B cell (primary cell): ENCODE data around the gene RIPOR3. TPM values are rescaled to one million over a fixed set of nuclear protein-coding genes. Genes with fewer than 3 reads are reported as not detected.

Experiments used
- ATAC-seq: fragments of 200-7000 bp; cut with Tn5 transposase; one replicate; pipeline ENCODE4 v1.10.0; 2021; ENCODE audit warnings: low read depth, mild to moderate bottlenecking, moderate number of reproducible peaks, moderate library complexity
- CTCF ChIA-PET: fragments of 350-600 bp; sonication (Branson Sonifier 250); formaldehyde crosslinking; loops from one replicate; lab custom pipeline; 2021; ENCODE audit warnings: antibody characterized with exemption, inconsistent platforms; lab: Charles Lee
- POLR2A ChIA-PET: fragments of 350-600 bp; sonication (Branson Sonifier 250); formaldehyde crosslinking; loops from one replicate; lab custom pipeline; 2021; ENCODE audit warnings: antibody characterized with exemption; lab: Charles Lee
- DNase-seq: peaks from one replicate; pipeline ENCODE4 v3.0.0; 2013
- H2AFZ ChIP-seq: 2 replicates; pipeline ENCODE4 v1.6.1; 2012; ENCODE audit warnings: mild to moderate bottlenecking, low read depth, low read length; ENCODE audit not compliant: insufficient read depth, poor library complexity, severe bottlenecking
- H3K27ac ChIP-seq, 2 donors: 1 replicate in 1 of 2; 2 replicates in 1 of 2; pipeline ENCODE4 v1.5.1; 2012 to 2013; ENCODE audit warnings: low read length in 2 of 2, mild to moderate bottlenecking in 2 of 2, moderate library complexity in 1 of 2
- H3K27me3 ChIP-seq, 4 experiments: fragments of 200-600 bp in 1 of 4; sonication (generic) in 1 of 4; replicated peaks in 1 of 4; 1 replicate in 2 of 4; 2 replicates in 2 of 4; pipeline versions ENCODE4 v1.6.1 to v1.7.0; 2013 to 2016; ENCODE audit warnings: low read length in 3 of 4, mild to moderate bottlenecking in 2 of 4, mixed read lengths in 1 of 4, moderate library complexity in 1 of 4; ENCODE audit not compliant: insufficient read depth in 4 of 4, control insufficient read depth in 3 of 4; ENCODE audit errors: control extremely low read depth in 1 of 4
- H3K36me3 ChIP-seq, 2 experiments: replicated peaks in 1 of 2; 1 replicate in 1 of 2; 2 replicates in 1 of 2; pipeline versions ENCODE4 v1.6.1 to v1.7.1; 2013; ENCODE audit warnings: low read length in 1 of 2; ENCODE audit not compliant: insufficient read depth in 2 of 2, control insufficient read depth in 1 of 2; ENCODE audit errors: control extremely low read depth in 1 of 2, extremely low read depth in 1 of 2
- H3K4me1 ChIP-seq, 2 donors: fragments of 200-600 bp in 1 of 2; sonication (generic) in 1 of 2; 1 replicate in 1 of 2; 2 replicates in 1 of 2; pipeline versions ENCODE4 v1.5.1 to v1.6.1; 2013 to 2017; ENCODE audit warnings: low read length in 2 of 2; ENCODE audit not compliant: control insufficient read depth in 2 of 2, insufficient read depth in 2 of 2
- H3K4me2 ChIP-seq: replicated peaks from 2 replicates; pipeline ENCODE3; 2012; ENCODE audit warnings: mild to moderate bottlenecking, low read depth, low read length; ENCODE audit not compliant: poor library complexity, severe bottlenecking
- H3K4me3 ChIP-seq, 5 experiments: fragments of 200-600 bp in 1 of 5; sonication (generic) in 1 of 5; 1 replicate in 3 of 5; 2 replicates in 2 of 5; pipeline versions ENCODE4 v1.5.1 to v1.7.0; 2011 to 2016; ENCODE audit warnings: low read length in 4 of 5, mild to moderate bottlenecking in 4 of 5, low read depth in 2 of 5, control low read depth in 1 of 5, moderate library complexity in 1 of 5; ENCODE audit not compliant: insufficient read depth in 1 of 5; ENCODE audit errors: control extremely low read depth in 1 of 5, extremely low read depth in 1 of 5
- H3K79me2 ChIP-seq: fragments of 200-600 bp; sonication (generic); one replicate; pipeline ENCODE4 v1.6.0; 2016; ENCODE audit warnings: low read length; ENCODE audit not compliant: control insufficient read depth, insufficient read depth
- H3K9ac ChIP-seq: fragments of 200-600 bp; sonication (generic); 2 replicates; pipeline ENCODE4 v1.6.1; 2017; ENCODE audit warnings: mild to moderate bottlenecking, low read length, moderate library complexity
- H3K9me3 ChIP-seq, 3 donors: one replicate each; pipeline versions ENCODE4 v1.6.1 to v1.7.1; 2013; ENCODE audit warnings: low read length in 2 of 3; ENCODE audit not compliant: control insufficient read depth in 2 of 3, insufficient read depth in 1 of 3; ENCODE audit errors: control extremely low read depth in 1 of 3
- H4K20me1 ChIP-seq: 2 replicates; pipeline ENCODE4 v1.6.0; 2012; ENCODE audit warnings: mild to moderate bottlenecking, low read length; ENCODE audit not compliant: insufficient read depth, control insufficient read depth, poor library complexity, severe bottlenecking
- H3K27ac Mint-ChIP-seq: one replicate; pipeline ENCODE4 v1.8.0; 2021; ENCODE audit warnings: mixed read lengths
- H3K27me3 Mint-ChIP-seq: one replicate; pipeline ENCODE4 v1.8.0; 2021; ENCODE audit warnings: mixed read lengths
- H3K4me1 Mint-ChIP-seq: one replicate; pipeline ENCODE4 v1.8.0; 2021; ENCODE audit warnings: mixed read lengths
- H3K4me3 Mint-ChIP-seq: one replicate; pipeline ENCODE4 v1.8.0; 2021; ENCODE audit warnings: mixed read lengths
- H3K9me3 Mint-ChIP-seq: one replicate; pipeline ENCODE4 v1.8.0; 2022; ENCODE audit warnings: mixed read lengths; ENCODE audit not compliant: insufficient read depth
- CTCF ChIP-seq: fragments of 200-600 bp; IDR thresholded peaks from one replicate; pipeline ENCODE4 v1.8.0; 2022; ENCODE audit warnings: antibody characterized with exemption, mild to moderate bottlenecking
- EZH2 ChIP-seq: IDR thresholded peaks from 2 replicates; pipeline ENCODE4 v1.6.1; 2012; ENCODE audit warnings: borderline replicate concordance, low read depth, mild to moderate bottlenecking, moderate library complexity, low read length; ENCODE audit not compliant: insufficient read depth, poor library complexity, severe bottlenecking
- WGBS: methylation state at CpG from one replicate; pipeline ENCODE4 v1.1.5; 2013; ENCODE audit warnings: missing lambda C conversion rate; ENCODE audit not compliant: insufficient coverage; 5-methylcytosine and 5-hydroxymethylcytosine counted together
- intact Hi-C: fragments of 100-400 bp; cut with micrococcal nuclease; formaldehyde crosslinking; loops from one replicate; pipeline ENCODE4 v1.10.0; 2022
- polyA plus RNA-seq: library from polyadenylated mRNA; depleted of rRNA; stranded (reverse); fragments of >200 nt; gene quantifications from 2 replicates; pipeline ENCODE4 v1.2.3, GENCODE V29; 2012
- total RNA-seq, 2 donors: library from RNA; stranded (reverse); fragments of 120-200 nt in 1 of 2; gene quantifications; 1 replicate in 1 of 2; 2 replicates in 1 of 2; pipeline versions ENCODE4 v1.2.3 to v1.2.4, GENCODE V29; 2013 to 2022

Gene RIPOR3
- total and polyA plus RNA-seq, 2 donors (not counting 1 experiment from before 2014, with no cell fraction given), result 0.09 to 0.27 TPM

GRCh38 chr20:50546729-50547314 is 144.5 kb downstream of the RIPOR3 start:
- TF ChIP-seq CTCF (no peak), EZH2 (no peak)
- H2AFZ ChIP-seq, result no peak overlapping the region
- peak; percentile 70 for DNase-seq
- H3K4me1 ChIP-seq, result peaks cover 93 to 96% of the 10 kb centered on the region in 2 donors
- CTCF ChIA-PET, result interaction anchor here (1.0 to 8.8 kb wide), 11 partner anchors 9 to 82 kb away, joined by 3 to 79 read pairs (median 4); partner anchors contain the start of gene PTPN1
- H3K9me3 ChIP-seq, result no peaks in the 10 kb centered on the region
- peak overlapping the region; percentile 74 for H3K4me2 ChIP-seq
- peak overlapping the region; percentile 48 to 83 for H3K27ac ChIP-seq
- H3K36me3 ChIP-seq, result peaks cover 3 to 6% of the 10 kb centered on the region in 2 experiments
- H3K27ac Mint-ChIP-seq, result peak overlapping the region; percentile 93
- intact Hi-C loops, result loop anchor here (1.0 to 10.0 kb wide), 3 partner anchors 18 to 268 kb away; no protein-coding TSS in a partner anchor
- H3K4me3 ChIP-seq, result peak overlapping the region in 4 of 5 experiments; percentile 2 to 39 (median 20)
- H3K9me3 Mint-ChIP-seq, result no peaks in the 10 kb centered on the region
- peaks cover 6% of the 10 kb centered on the region for H4K20me1 ChIP-seq
- peak overlapping the region; percentile 45 for H3K9ac ChIP-seq
- WGBS, result 0% methylated on average over 1 of the region's 5 CpGs
- no peaks in the 10 kb centered on the region for H3K27me3 Mint-ChIP-seq
- H3K4me3 Mint-ChIP-seq, result peak overlapping the region; percentile 88
- H3K27me3 ChIP-seq, result no peaks in the 10 kb centered on the region
- POLR2A ChIA-PET, result interaction anchor here (0.9 to 1.0 kb wide), 2 partner anchors 9 to 27 kb away, joined by 4 to 6 read pairs; no protein-coding TSS in a partner anchor
- peaks cover 99% of the 10 kb centered on the region for H3K79me2 ChIP-seq
- ATAC-seq, result peak; percentile 78
- peaks cover 68% of the 10 kb centered on the region for H3K4me1 Mint-ChIP-seq

- no peaks in the 10 kb centered on the region for H3K27me3 Mint-ChIP-seq
- peaks cover 93 to 96% of the 10 kb centered on the region in 2 donors for H3K4me1 ChIP-seq
Observed at GRCh38 chr20:50545126-50545525, 146.2 kb downstream of the RIPOR3 start.

More at GRCh38 chr20:50545126-50545525, 146.2 kb downstream of the RIPOR3 start:
- no peaks in the 10 kb centered on the region for H3K9me3 Mint-ChIP-seq
- peak overlapping the region; percentile 93 for H3K27ac Mint-ChIP-seq
- peaks cover 2 to 13% (median 5%) of the 10 kb centered on the region in 3 donors for H3K9me3 ChIP-seq
- DNase-seq (no peak), ATAC-seq (no peak)
- 50% methylated on average over 1 of the region's 5 CpGs for WGBS
- H3K36me3 ChIP-seq, result peaks cover 3 to 7% of the 10 kb centered on the region in 2 experiments
- peaks cover 83% of the 10 kb centered on the region for H3K4me1 Mint-ChIP-seq
- peaks cover 9% of the 10 kb centered on the region for H4K20me1 ChIP-seq
- peak overlapping the region; percentile 3 to 83 for H3K27ac ChIP-seq
- intact Hi-C loops, result loop anchor here (10.0 kb wide), 1 partner anchor 270 kb away; no protein-coding TSS in a partner anchor
- H2AFZ ChIP-seq, result no peak overlapping the region
- TF ChIP-seq EZH2 (no peak), CTCF (no peak)
- peak overlapping the region; percentile 74 for H3K4me2 ChIP-seq
- H3K9ac ChIP-seq, result no peak overlapping the region
- H3K4me3 ChIP-seq, result no peak overlapping the region
- no peaks in the 10 kb centered on the region for H3K27me3 ChIP-seq
- H3K79me2 ChIP-seq, result peaks cover 97% of the 10 kb centered on the region
- ChIA-PET POLR2A (no interaction called here), CTCF (interaction anchor here (1.0 to 8.8 kb wide), 6 partner anchors 30 to 67 kb away, joined by 3 to 79 read pairs (median 9); partner anchors contain the start of gene PTPN1)
- H3K4me3 Mint-ChIP-seq, result peak overlapping the region; percentile 27
